GM23338 (cell line): Measurements from ENCODE around the gene ASAP2.

Source experiments
- CREB1 ChIP-seq: fragments of 250-450 bp; sonication (Bioruptor Pico); IDR thresholded peaks from 2 replicates; pipeline ENCODE4 v1.5.0; 2020; ENCODE audit warnings: low read depth, mild to moderate bottlenecking, moderate library complexity
- CTCF ChIP-seq, 2 experiments: fragments of 200-600 bp in 1 of 2; sonication (generic) in 1 of 2; conservative IDR thresholded peaks; 2 replicates each; pipeline versions ENCODE4 v1.5.1 to v1.6.1; 2016 to 2017; ENCODE audit warnings: antibody characterized with exemption in 2 of 2, low read depth in 2 of 2, mild to moderate bottlenecking in 2 of 2, moderate library complexity in 1 of 2
- ETS1 ChIP-seq: IDR thresholded peaks from 2 replicates; pipeline ENCODE4 v1.6.1; 2016; ENCODE audit warnings: antibody characterized with exemption
- EZH2 ChIP-seq: fragments of 200-600 bp; sonication (generic); IDR thresholded peaks from one replicate; pipeline ENCODE4 v1.8.0; 2017; ENCODE audit warnings: antibody characterized with exemption, mild to moderate bottlenecking, low read depth; ENCODE audit not compliant: unreplicated experiment
- EZH2phosphoT487 ChIP-seq: fragments of 200-600 bp; sonication (generic); IDR thresholded peaks from one replicate; pipeline ENCODE4 v1.8.1; 2018; ENCODE audit warnings: antibody characterized with exemption; ENCODE audit not compliant: unreplicated experiment
- JUNB ChIP-seq: IDR thresholded peaks from one replicate; pipeline ENCODE4 v1.6.1; 2016; ENCODE audit warnings: antibody characterized with exemption; ENCODE audit not compliant: unreplicated experiment
- NANOG ChIP-seq: IDR thresholded peaks from 2 replicates; pipeline ENCODE4 v1.6.1; 2016; ENCODE audit warnings: antibody characterized with exemption, borderline replicate concordance
- POLR2AphosphoS5 ChIP-seq: IDR thresholded peaks from 2 replicates; pipeline ENCODE4 v1.6.1; 2016; ENCODE audit warnings: antibody characterized with exemption, low read depth
- REST ChIP-seq: IDR thresholded peaks from one replicate; pipeline ENCODE4 v1.6.1; 2018; ENCODE audit warnings: antibody characterized with exemption; ENCODE audit not compliant: unreplicated experiment
- ZNF114 ChIP-seq: fragments of 250-450 bp; sonication (Bioruptor Pico); IDR thresholded peaks from 2 replicates; pipeline ENCODE4 v1.5.0; 2020; ENCODE audit warnings: mild to moderate bottlenecking, moderate library complexity
- ZNF331 ChIP-seq: fragments of 250-450 bp; sonication (Bioruptor Pico); IDR thresholded peaks from 2 replicates; pipeline ENCODE4 v1.5.0; 2020; ENCODE audit warnings: low read depth, mild to moderate bottlenecking, moderate library complexity

- no peak for TF ChIP-seq CTCF (conservative IDR thresholded peaks at IDR 0.05; ENCODE audit: low read depth in 2 of 2)
- TF ChIP-seq REST = no peak
- no peak for TF ChIP-seq ZNF114 (CRISPR knock-in tag)
- TF ChIP-seq CREB1 = no peak
- TF ChIP-seq EZH2 = no peak
- no peak for TF ChIP-seq EZH2phosphoT487
- TF ChIP-seq ZNF331 (CRISPR knock-in tag) = no peak
- no peak for TF ChIP-seq POLR2AphosphoS5
- no peak for TF ChIP-seq JUNB
- TF ChIP-seq NANOG = no peak
- no peak for TF ChIP-seq ETS1
Measured at GRCh38 chr2:9439536-9439935, 232.9 kb downstream of the ASAP2 start.
